Heart right ventricle (tissue), 16 donors: ENCODE data around the gene CST1. TPM values are rescaled to one million over a fixed set of nuclear protein-coding genes. Genes with fewer than 3 reads are reported as not detected.

Experiments
- ATAC-seq, 8 donors: fragments of 200-7000 bp; cut with Tn5 transposase; one replicate each; pipeline ENCODE4 v1.9.1; 2020; ENCODE audit warnings: mild to moderate bottlenecking in 8 of 8, moderate library complexity in 8 of 8, moderate number of reproducible peaks in 1 of 8
- DNase-seq, 2 donors: peaks; one replicate each; pipeline ENCODE4 v3.0.0-alpha.2; 2020
- H3K27ac ChIP-seq, 10 donors: fragments of 200-600 bp; sonication (generic) in 2 of 10; one replicate each; pipeline versions ENCODE4 v1.5.0 to v1.8.0; 2020 to 2022; ENCODE audit warnings: mild to moderate bottlenecking in 3 of 10
- H3K27me3 ChIP-seq, 7 donors: fragments of 200-600 bp; one replicate each; pipeline ENCODE4 v1.8.0; 2021 to 2022; ENCODE audit warnings: mild to moderate bottlenecking in 2 of 7
- H3K36me3 ChIP-seq, 9 donors: fragments of 200-600 bp; sonication (generic) in 1 of 9; one replicate each; pipeline versions ENCODE4 v1.5.0 to v1.8.0; 2020 to 2022; ENCODE audit warnings: mild to moderate bottlenecking in 2 of 9
- H3K4me1 ChIP-seq, 9 donors: fragments of 200-600 bp; sonication (generic) in 1 of 9; one replicate each; pipeline versions ENCODE4 v1.5.0 to v1.8.0; 2020 to 2022; ENCODE audit warnings: mild to moderate bottlenecking in 4 of 9
- H3K4me3 ChIP-seq, 10 donors: fragments of 200-600 bp; sonication (generic) in 2 of 10; one replicate each; pipeline versions ENCODE4 v1.5.0 to v1.8.0; 2020 to 2022; ENCODE audit warnings: mild to moderate bottlenecking in 7 of 10, moderate library complexity in 2 of 10
- H3K9me3 ChIP-seq, 11 donors: fragments of 200-600 bp in 10 of 11; sonication (generic) in 2 of 11; one replicate each; pipeline versions ENCODE4 v1.5.0 to v1.8.0; 2013 to 2022; ENCODE audit warnings: mild to moderate bottlenecking in 2 of 11, control low read depth in 1 of 11, moderate library complexity in 1 of 11
- WGBS, 2 donors: extraction: QIAGEN DNeasy Blood & Tissue Kit; methylation state at CpG; one replicate each; pipeline ENCODE4 v1.1.7; 2013; ENCODE audit warnings: inconsistent platforms in 1 of 2; 5-methylcytosine and 5-hydroxymethylcytosine counted together
- intact Hi-C, 10 donors: fragments of 100-400 bp; cut with DNase I; formaldehyde crosslinking; loops; one replicate each; pipeline versions ENCODE4 v1.11.1 to v1.14.2; 2022
- polyA plus RNA-seq, 2 donors: library from polyadenylated mRNA; stranded (reverse); fragments of 200-250 nt; gene quantifications; one replicate each; pipeline ENCODE4 v1.2.3, GENCODE V29; 2013
- total RNA-seq, 10 donors: library from RNA; stranded (reverse); fragmentation: NEBNext Ultra II Directional in 3 of 10; extraction: Animal tissue kit (Norgen Biotek cat#: 25700) in 3 of 10; gene quantifications; one replicate each; pipeline versions ENCODE4 v1.2.1 to v1.2.4, GENCODE V29; 2021 to 2023
- TF ChIP-seq, protein P1 (sequence below), 9 donors: fragments of 200-600 bp; sonication (generic) in 2 of 9; IDR thresholded peaks; one replicate each; pipeline versions ENCODE4 v1.5.0 to v1.8.0; 2021 to 2022; ENCODE audit warnings: antibody characterized with exemption in 9 of 9, mild to moderate bottlenecking in 5 of 9, moderate library complexity in 1 of 9
- donor health status: Arrhythmogenic right ventricular cardiomyopathy.
- donor health status: ischemic (EF 13 %, LVEDD 7.1; RV severe dilation, severe dysfunction).
- donor health status: healthy with polysubstance abuse.
- donor health status: DM: no; HTN: yes; CAD: no.
- donor health status: DM: no; HTN: no; CAD: no.
- donor health status: ischemic (EF 25% LVEDD 6.9; RV normal size, moderate dysfunction).
- donor health status: ischemic (EF 25% LVEDD 5.7; RV mildly dilated, moderate dysfunction).
- donor health status: healthy.
- donor health status: DM: yes; HTN: yes; CAD: no.
- donor health status: Ischemic cardiomyopathy.
- donor health status: ischemic (EF 35%, LVEDD 5.7; RV mildly dilated, moderate dysfunction).
- donor health status: nonischemic (EF 11% LVEDD 7.7; RV severe dilation, severe dysfunction).
- donor health status: DM: yes; HTN: yes; CAD: no.
- donor health status: PGD.
- donor health status: ischemic (EF 29% LVEDD 5.4; RV normal size, mild dysfunction).
- donor health status: nonischemic (EF 23%, LVEDD 6.1; RV moderate dilation, normal function).

Gene CST1
- total and polyA plus RNA-seq, 12 donors = not detected

DNA sequence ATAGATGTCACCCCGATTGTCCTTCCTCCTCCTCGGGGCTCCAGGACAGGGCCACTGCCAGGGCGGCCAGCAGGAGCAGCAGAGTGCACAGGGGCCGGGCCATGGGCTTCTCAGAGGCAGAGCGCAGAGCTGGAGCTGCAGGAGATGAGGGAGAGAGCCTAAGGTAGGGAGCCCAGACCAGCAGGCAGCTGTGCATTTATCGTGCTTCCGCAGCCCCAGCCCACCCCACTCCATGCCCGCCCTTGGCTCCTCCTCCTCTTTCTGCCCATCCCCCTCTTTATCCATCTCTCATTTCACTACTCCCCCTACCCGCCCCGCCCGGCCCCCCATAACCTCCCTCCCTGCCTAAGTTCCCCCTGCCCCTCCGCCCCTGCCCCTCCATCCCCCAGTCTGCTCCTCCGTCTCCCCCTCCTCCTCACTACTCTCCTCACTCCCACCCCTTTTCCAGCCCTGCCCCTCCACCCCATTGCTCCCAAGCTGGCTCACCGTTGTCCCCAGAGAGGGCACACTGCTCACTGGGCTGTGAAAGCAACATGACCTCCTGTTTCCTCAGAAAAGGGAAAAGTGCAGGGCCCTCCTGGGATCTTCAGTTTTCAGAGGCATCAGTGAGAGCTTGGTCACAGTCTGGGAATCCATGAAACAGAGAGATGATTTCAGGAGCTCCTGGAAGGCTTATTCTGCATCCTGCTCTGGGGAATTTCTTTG lies 25.5 kb upstream of the CST1 start:
- no peaks in the 10 kb centered on the region for H3K36me3 ChIP-seq
- peaks cover 0 to 20% (median 0%) of the 10 kb centered on the region in 7 donors for H3K27me3 ChIP-seq
- ATAC-seq = no peak
- H3K4me1 ChIP-seq = no peaks in the 10 kb centered on the region
- H3K4me3 ChIP-seq = no peak overlapping the region
- intact Hi-C loops = loop anchor here in 1 of 10 donors (10.0 kb wide), 1 partner anchor 49 kb away; the partner anchor contains the start of gene CST2
- TF ChIP-seq, protein P1, sequence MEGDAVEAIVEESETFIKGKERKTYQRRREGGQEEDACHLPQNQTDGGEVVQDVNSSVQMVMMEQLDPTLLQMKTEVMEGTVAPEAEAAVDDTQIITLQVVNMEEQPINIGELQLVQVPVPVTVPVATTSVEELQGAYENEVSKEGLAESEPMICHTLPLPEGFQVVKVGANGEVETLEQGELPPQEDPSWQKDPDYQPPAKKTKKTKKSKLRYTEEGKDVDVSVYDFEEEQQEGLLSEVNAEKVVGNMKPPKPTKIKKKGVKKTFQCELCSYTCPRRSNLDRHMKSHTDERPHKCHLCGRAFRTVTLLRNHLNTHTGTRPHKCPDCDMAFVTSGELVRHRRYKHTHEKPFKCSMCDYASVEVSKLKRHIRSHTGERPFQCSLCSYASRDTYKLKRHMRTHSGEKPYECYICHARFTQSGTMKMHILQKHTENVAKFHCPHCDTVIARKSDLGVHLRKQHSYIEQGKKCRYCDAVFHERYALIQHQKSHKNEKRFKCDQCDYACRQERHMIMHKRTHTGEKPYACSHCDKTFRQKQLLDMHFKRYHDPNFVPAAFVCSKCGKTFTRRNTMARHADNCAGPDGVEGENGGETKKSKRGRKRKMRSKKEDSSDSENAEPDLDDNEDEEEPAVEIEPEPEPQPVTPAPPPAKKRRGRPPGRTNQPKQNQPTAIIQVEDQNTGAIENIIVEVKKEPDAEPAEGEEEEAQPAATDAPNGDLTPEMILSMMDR (IDR thresholded peaks at IDR 0.05) = no peak
- 19 to 25% methylated on average over 11 to 14 of the region's 14 CpGs for WGBS, 2 donors
- no peak for DNase-seq
- H3K27ac ChIP-seq = no peak overlapping the region
- H3K9me3 ChIP-seq = peaks cover 0 to 7% (median 0%) of the 10 kb centered on the region in 11 donors

DNA sequence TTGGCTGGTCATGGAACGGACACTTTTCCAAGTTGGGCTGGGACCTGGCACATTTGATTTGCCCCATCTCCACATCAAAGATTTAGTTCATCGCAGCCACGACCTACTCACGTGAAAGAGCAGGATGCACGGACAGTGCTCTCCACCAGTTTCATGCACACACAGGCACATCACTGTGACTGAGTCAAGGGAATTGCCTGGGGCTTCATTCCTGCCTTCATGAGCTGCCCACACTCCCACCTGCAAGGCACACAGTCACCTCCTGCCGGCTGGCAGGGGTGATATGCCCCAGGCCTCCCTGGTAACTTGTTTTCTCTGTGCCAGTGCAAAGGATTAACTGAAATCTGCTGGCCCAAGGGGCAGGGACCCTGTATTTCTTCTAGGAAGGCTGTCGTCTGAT lies 23.3 kb upstream of the CST1 start:
- WGBS, 2 donors = 80 to 92% methylated on average over 7 of the region's 7 CpGs
- no peak overlapping the region for H3K4me3 ChIP-seq
- no peaks in the 10 kb centered on the region for H3K9me3 ChIP-seq
- ATAC-seq = no peak
- no peaks in the 10 kb centered on the region for H3K4me1 ChIP-seq
- H3K27me3 ChIP-seq = peaks cover 0 to 20% (median 0%) of the 10 kb centered on the region in 7 donors
- H3K27ac ChIP-seq = no peak overlapping the region
- intact Hi-C loops = loop anchor here in 1 of 10 donors (10.0 kb wide), 1 partner anchor 51 kb away; the partner anchor contains the start of gene CST2
- no peak for DNase-seq
- TF ChIP-seq, protein P1 (IDR thresholded peaks at IDR 0.05) = no peak
- H3K36me3 ChIP-seq = no peaks in the 10 kb centered on the region

DNA sequence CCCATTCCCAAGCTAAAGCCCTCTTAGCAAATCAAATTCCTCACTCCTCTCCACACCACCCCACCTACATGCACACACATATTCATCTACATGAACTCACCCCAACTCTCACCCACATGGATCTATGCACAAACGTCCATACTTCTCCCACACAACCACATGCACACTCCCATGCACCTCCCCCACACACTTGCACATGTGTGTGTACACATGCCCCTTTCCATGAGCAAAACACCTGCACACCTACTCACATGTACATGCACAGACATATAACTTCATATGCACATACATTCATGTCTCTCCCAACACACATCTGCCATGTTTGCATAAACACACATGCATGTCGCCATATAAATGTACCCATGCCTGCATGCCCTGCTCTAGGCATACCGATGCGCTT lies 22.8 kb upstream of the CST1 start:
- TF ChIP-seq, protein P1 (IDR thresholded peaks at IDR 0.05) = no peak
- Histone ChIP-seq H3K4me1 (no peaks in the 10 kb centered on the region), H3K4me3 (no peak overlapping the region), H3K9me3 (no peaks in the 10 kb centered on the region), H3K27ac (no peak overlapping the region), H3K36me3 (no peaks in the 10 kb centered on the region), H3K27me3 (peaks cover 0 to 20% (median 0%) of the 10 kb centered on the region in 7 donors)
- DNase-seq = no peak
- 86 to 88% methylated on average over 4 of the region's 4 CpGs for WGBS, 2 donors
- intact Hi-C loops = loop anchor here in 1 of 10 donors (10.0 kb wide), 1 partner anchor 51 kb away; the partner anchor contains the start of gene CST2
- ATAC-seq = no peak

DNA sequence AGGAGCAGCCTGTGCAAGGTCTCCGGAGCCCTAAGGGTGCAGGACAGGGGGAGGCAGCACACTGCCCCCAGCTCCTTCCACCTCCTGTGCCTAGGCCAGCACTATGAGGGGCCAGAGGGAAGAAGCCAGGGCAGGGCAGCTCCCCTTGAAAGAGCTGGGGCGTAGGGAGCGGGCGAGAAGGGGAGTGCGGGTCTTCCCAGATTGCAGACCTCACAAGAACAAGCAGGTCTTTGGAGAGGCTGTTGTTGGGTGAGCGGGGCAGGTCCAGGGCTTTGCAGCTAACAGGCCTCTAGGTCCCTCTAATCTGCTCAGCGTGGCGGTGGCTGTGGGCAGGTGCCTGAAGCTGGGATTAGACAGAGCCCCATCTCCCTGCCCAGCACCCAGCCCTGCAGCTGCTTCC lies 22.4 kb upstream of the CST1 start:
- Histone ChIP-seq H3K9me3 (no peaks in the 10 kb centered on the region), H3K27ac (no peak overlapping the region), H3K36me3 (no peaks in the 10 kb centered on the region), H3K27me3 (peaks cover 0 to 20% (median 0%) of the 10 kb centered on the region in 7 donors), H3K4me3 (no peak overlapping the region), H3K4me1 (no peaks in the 10 kb centered on the region)
- 85 to 91% methylated on average over 8 of the region's 8 CpGs for WGBS, 2 donors
- TF ChIP-seq, protein P1 (IDR thresholded peaks at IDR 0.05) = no peak
- intact Hi-C loops = loop anchor here in 1 of 10 donors (10.0 kb wide), 1 partner anchor 52 kb away; the partner anchor contains the start of gene CST2
- ATAC-seq (no peak), DNase-seq (no peak)
